ENCODE data around the gene CNR2. TPM values are rescaled to one million over a fixed set of nuclear protein-coding genes. Genes with fewer than 3 reads are reported as not detected.

The CNR2 gene
- total and polyA plus RNA-seq, 2 of the 4 experiments (the other 2 are of a cell fraction) = not detected

DNA sequence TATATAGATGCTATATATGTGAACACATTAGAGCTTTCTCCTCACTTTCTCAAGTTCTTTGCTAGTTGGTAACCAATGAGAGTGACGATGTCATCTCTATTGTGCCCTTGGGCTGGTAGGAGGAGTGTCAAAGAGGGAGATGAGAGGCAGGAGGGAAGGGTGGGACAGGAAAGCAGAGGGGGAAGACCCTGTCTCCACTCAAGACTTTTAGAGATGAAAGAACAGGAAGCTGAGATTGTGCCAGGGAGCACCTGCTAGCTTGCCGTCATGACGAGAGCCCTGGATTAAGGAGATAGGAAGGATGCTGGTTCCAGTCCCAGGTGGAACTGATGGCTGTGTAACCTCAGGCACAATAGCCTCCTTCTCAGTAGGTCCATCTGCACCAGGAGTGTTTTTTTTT is 16.7 kb downstream of the CNR2 start:
- BruUV-seq (replicated peaks) = no TSS peak
- Histone ChIP-seq H3K23ac (ENCODE audit: low read depth, low read length) (no peak overlapping the region), H3K79me1 (ENCODE audit: low read depth in 1 of 2, low read length in 2 of 2) (no peaks in the 10 kb centered on the region), H3K4ac (ENCODE audit: low read depth, low read length) (no peak overlapping the region), H2AFZ (replicated peaks; ENCODE audit: low read length, poor library complexity) (no peak overlapping the region), H3K36me3 (ENCODE audit: control insufficient read depth, insufficient read depth, low read length) (no peaks in the 10 kb centered on the region), H2BK20ac (ENCODE audit: low read depth, low read length) (no peak overlapping the region), H3K9me1 (ENCODE audit: insufficient read depth, low read length) (no peaks in the 10 kb centered on the region), H2BK5ac (ENCODE audit: low read depth, low read length, poor library complexity, severe bottlenecking) (no peak overlapping the region), H3K27ac (ENCODE audit: insufficient read depth, low read length) (no peak overlapping the region), H4K91ac (ENCODE audit: insufficient read depth, low read depth, low read length) (no peak overlapping the region), H3K4me2 (ENCODE audit: low read depth, low read length) (no peak overlapping the region), H4K20me1 (ENCODE audit: insufficient read depth, low read length) (no peaks in the 10 kb centered on the region), H3K9me3 (ENCODE audit: control insufficient read depth, insufficient read depth, low read length) (no peaks in the 10 kb centered on the region; the same call in 1 of the 2 replicates), H2AK5ac (ENCODE audit: low read depth, low read length) (no peak overlapping the region), H2BK120ac (ENCODE audit: low read depth, low read length) (no peak overlapping the region), H3K14ac (replicated peaks; ENCODE audit: low read depth, low read length) (no peak overlapping the region), H3K9ac (ENCODE audit: low read depth, low read length) (no peak overlapping the region), H4K8ac (ENCODE audit: low read depth in 2 of 2, low read length in 2 of 2) (no peak overlapping the region), H4K5ac (ENCODE audit: low read depth, low read length) (no peak overlapping the region), H3K4me3 (ENCODE audit: insufficient read depth, low read depth, low read length) (no peak overlapping the region), H3K56ac (ENCODE audit: extremely low read depth, insufficient read depth, low read length) (no peak overlapping the region), H3K4me1 (ENCODE audit: control insufficient read depth, insufficient read depth, low read length) (no peaks in the 10 kb centered on the region), H2AK9ac (replicated peaks; ENCODE audit: low read depth, low read length, poor library complexity) (no peak overlapping the region), H3K18ac (ENCODE audit: low read depth, low read length) (no peak overlapping the region), H3K27me3 (ENCODE audit: control insufficient read depth, insufficient read depth, low read length) (peaks cover 28% of the 10 kb centered on the region), H2BK15ac (ENCODE audit: low read depth, low read length) (no peak overlapping the region)
- ChIA-PET POLR2A (ENCODE audit: unreplicated experiment) (no interaction called here), CTCF (no interaction called here)
- ATAC-seq (ENCODE audit: low read depth) (no peak), DNase-seq (no peak)
- in situ Hi-C loops (cut with MboI; ENCODE audit: low sequenced_read_pairs) (no loop called here), intact Hi-C loops (cut with micrococcal nuclease) (no loop called here), dilution Hi-C loops (cut with HindIII; ENCODE audit: low sequenced_read_pairs, unreplicated experiment) (no loop called here)
- no CpG with 5 or more reads among the region's 3 CpGs for WGBS, 2 experiments (ENCODE audit: extremely low coverage in 2 of 2, insufficient read length in 1 of 2)
- TF ChIP-seq RAD21 (IDR thresholded peaks at IDR 0.05; ENCODE audit: low read length) (no peak), MAFK (IDR thresholded peaks at IDR 0.05; ENCODE audit: low read depth, low read length) (no peak), MAZ (IDR thresholded peaks at IDR 0.05; ENCODE audit: borderline replicate concordance, low read depth, low read length) (no peak), BHLHE40 (IDR thresholded peaks at IDR 0.05; ENCODE audit: low read depth, low read length) (no peak), MXI1 (IDR thresholded peaks at IDR 0.05; ENCODE audit: borderline replicate concordance, low read depth, low read length) (no peak), FOS (IDR thresholded peaks at IDR 0.05; ENCODE audit: low read depth, low read length) (no peak), SMC3 (IDR thresholded peaks at IDR 0.05; ENCODE audit: low read depth, low read length) (no peak), RFX5 (IDR thresholded peaks at IDR 0.05; ENCODE audit: low read depth, low read length) (no peak)
- TF ChIP-seq, protein P1, sequence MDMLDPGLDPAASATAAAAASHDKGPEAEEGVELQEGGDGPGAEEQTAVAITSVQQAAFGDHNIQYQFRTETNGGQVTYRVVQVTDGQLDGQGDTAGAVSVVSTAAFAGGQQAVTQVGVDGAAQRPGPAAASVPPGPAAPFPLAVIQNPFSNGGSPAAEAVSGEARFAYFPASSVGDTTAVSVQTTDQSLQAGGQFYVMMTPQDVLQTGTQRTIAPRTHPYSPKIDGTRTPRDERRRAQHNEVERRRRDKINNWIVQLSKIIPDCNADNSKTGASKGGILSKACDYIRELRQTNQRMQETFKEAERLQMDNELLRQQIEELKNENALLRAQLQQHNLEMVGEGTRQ (IDR thresholded peaks at IDR 0.05; ENCODE audit: low read depth, low read length) = no peak
